ENCODE data around the gene DDX56.

DDX56 gene

DNA sequence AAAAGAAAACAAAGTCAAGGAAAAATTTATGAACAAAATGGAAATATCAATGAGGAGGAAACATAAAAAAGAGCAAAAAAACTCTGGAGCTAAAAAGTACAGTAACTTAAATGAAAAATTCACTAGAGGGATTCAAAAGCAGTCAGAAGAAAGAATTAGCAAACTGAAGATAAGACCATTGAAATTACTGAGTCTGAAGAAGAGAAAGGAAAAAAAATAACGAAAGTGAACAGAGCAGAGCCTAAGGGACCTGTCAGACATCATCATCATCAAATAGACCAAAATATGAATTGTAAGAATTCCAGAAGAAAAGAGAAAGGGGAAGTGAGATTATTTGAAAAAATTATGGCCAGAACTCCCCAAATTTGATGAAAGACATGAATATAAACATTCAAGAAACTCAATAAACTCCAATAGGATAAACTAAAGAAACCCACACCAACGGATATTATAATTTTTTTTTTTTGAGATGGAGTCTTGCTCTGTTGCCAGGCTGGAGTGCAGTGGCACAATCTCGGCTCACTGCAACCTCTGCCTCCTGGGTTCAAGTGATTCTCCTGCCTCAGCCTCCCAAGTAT lies 48.8 kb downstream of the DDX56 start:
- Histone ChIP-seq H3K36me3 (ENCODE audit: control insufficient read depth in 5 of 5, insufficient read depth in 5 of 5, low read length in 5 of 5) (no peaks in the 10 kb centered on the region), H3K9me3 (ENCODE audit: control insufficient read depth in 5 of 5, low read length in 5 of 5) (peaks cover 0 to 15% (median 5%) of the 10 kb centered on the region in 5 donors), H3K27ac (ENCODE audit: low read depth, low read length) (no peak overlapping the region), H3K4me1 (ENCODE audit: control insufficient read depth in 5 of 5, insufficient read depth in 5 of 5, low read length in 5 of 5) (no peaks in the 10 kb centered on the region), H3K4me3 (ENCODE audit: low read depth in 1 of 5, low read length in 5 of 5) (no peak overlapping the region), H3K27me3 (ENCODE audit: control insufficient read depth in 5 of 5, insufficient read depth in 4 of 5, low read length in 5 of 5) (peaks cover 0 to 5% (median 0%) of the 10 kb centered on the region in 5 donors), H3K9ac (ENCODE audit: low read length in 5 of 5) (no peak overlapping the region)

DNA sequence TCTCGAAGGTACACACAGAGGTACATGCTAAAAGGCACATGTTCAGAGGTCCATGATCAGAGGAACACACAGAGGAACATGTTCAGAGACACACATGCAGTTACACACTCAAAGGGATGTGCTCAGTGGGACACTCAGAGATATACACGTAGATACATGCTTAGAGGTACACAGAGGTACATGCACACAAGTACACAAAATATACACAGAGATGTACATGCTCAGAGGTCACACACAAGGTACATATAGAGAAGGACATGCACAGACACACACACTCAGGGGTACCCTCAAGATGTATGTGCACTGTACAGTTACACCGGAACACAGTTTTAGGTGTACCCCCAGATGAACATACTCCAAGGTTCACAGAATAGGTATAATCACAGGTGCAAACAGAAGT lies 51.4 kb downstream of the DDX56 start:
- Histone ChIP-seq H3K4me1 (ENCODE audit: control insufficient read depth in 5 of 5, insufficient read depth in 5 of 5, low read length in 5 of 5) (no peaks in the 10 kb centered on the region), H3K4me3 (ENCODE audit: low read depth in 1 of 5, low read length in 5 of 5) (no peak overlapping the region), H3K27ac (ENCODE audit: low read depth, low read length) (no peak overlapping the region), H3K36me3 (ENCODE audit: control insufficient read depth in 5 of 5, insufficient read depth in 5 of 5, low read length in 5 of 5) (no peaks in the 10 kb centered on the region), H3K9ac (ENCODE audit: low read length in 5 of 5) (no peak overlapping the region), H3K9me3 (ENCODE audit: control insufficient read depth in 5 of 5, low read length in 5 of 5) (peaks cover 0 to 13% (median 5%) of the 10 kb centered on the region in 5 donors), H3K27me3 (ENCODE audit: control insufficient read depth in 5 of 5, insufficient read depth in 4 of 5, low read length in 5 of 5) (peaks cover 0 to 5% (median 0%) of the 10 kb centered on the region in 5 donors)

DNA sequence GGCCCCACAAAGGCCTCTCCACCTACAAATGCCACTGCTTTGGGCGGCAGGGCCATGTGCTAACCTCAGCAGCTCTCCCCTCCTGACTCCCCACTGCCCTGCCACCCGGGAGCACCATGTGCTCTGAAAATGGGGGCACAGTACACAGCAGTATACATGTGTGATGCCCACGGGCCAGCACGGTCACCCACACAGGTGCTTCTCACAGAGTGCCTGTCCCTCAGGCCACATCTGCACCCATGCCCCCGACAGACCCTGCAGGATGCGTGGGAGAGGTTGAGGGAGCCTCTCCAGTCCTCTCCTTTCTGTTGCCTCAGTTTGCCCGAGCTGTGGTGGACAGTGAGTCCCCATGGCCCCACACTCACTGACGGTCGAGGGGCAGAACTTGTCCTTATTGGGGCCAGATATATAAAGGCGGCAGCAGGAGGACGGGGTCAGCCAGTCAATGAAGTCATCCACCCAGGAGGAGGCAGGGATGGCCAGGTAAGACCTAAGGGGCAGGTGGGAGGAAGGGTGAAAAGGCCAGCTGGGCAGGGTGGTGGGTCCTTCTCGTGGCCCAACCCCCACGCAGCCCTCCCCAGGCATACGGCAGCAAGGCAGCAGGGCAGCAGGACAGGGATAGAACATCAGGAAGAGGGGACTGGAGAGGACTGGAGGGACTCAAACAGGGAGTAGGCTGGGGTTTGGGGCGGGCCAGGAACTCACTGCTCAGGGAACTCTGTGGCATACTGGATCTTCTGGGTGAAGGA lies 52.2 kb downstream of the DDX56 start:
- Histone ChIP-seq H3K27me3 (ENCODE audit: control insufficient read depth in 5 of 5, insufficient read depth in 4 of 5, low read length in 5 of 5) (peaks cover 0 to 5% (median 0%) of the 10 kb centered on the region in 5 donors), H3K27ac (ENCODE audit: low read depth, low read length) (no peak overlapping the region), H3K9ac (ENCODE audit: low read length in 5 of 5) (no peak overlapping the region), H3K9me3 (ENCODE audit: control insufficient read depth in 5 of 5, low read length in 5 of 5) (peaks cover 0 to 13% (median 4%) of the 10 kb centered on the region in 5 donors), H3K4me3 (ENCODE audit: low read depth in 1 of 5, low read length in 5 of 5) (no peak overlapping the region), H3K4me1 (ENCODE audit: control insufficient read depth in 5 of 5, insufficient read depth in 5 of 5, low read length in 5 of 5) (no peaks in the 10 kb centered on the region), H3K36me3 (ENCODE audit: control insufficient read depth in 5 of 5, insufficient read depth in 5 of 5, low read length in 5 of 5) (no peaks in the 10 kb centered on the region)

DNA sequence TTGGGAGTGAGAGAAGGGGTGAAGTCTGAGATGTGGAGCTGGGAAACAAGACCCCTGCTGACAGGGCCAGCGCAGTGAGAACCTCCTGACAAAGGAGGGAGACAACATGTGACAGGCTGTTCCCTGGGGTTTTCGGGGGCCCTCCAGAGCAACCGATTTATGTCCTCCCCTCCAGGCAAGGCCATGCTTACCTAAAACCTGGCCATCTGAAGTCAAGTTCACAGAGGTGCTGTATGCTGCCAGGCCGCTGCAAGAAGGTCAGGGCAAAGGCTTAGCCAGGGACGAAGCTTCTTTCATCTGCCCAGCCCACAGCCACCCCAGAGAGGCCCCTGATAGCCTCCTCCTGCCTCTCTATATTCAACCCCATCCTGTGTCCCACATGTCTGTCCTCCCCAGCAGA lies 53.1 kb downstream of the DDX56 start:
- Histone ChIP-seq H3K9me3 (ENCODE audit: control insufficient read depth in 5 of 5, low read length in 5 of 5) (peaks cover 0 to 13% (median 3%) of the 10 kb centered on the region in 5 donors), H3K36me3 (ENCODE audit: control insufficient read depth in 5 of 5, insufficient read depth in 5 of 5, low read length in 5 of 5) (no peaks in the 10 kb centered on the region), H3K27ac (ENCODE audit: low read depth, low read length) (no peak overlapping the region), H3K9ac (ENCODE audit: low read length in 5 of 5) (no peak overlapping the region), H3K4me3 (ENCODE audit: low read depth in 1 of 5, low read length in 5 of 5) (no peak overlapping the region), H3K27me3 (ENCODE audit: control insufficient read depth in 5 of 5, insufficient read depth in 4 of 5, low read length in 5 of 5) (peaks cover 0 to 5% (median 0%) of the 10 kb centered on the region in 5 donors), H3K4me1 (ENCODE audit: control insufficient read depth in 5 of 5, insufficient read depth in 5 of 5, low read length in 5 of 5) (no peaks in the 10 kb centered on the region)

DNA sequence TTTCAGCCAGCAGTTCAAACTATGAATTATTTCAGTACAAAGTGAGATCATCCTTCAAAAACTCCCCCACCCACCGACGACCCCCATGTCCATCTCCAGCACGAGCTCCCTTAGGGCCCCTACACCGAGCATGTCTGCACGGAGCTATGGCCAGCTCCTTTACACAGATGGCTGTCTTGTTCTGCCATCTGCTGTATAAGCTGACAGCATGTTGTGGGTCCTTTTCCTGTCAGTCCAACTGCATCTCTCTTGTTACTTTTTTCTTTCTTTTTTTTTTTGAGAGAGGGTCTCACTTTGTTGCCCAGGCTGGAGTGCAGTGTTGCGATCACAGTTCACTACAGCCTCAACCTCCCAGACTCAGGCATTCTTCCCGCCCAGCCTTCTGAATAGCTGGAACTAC lies 54.2 kb downstream of the DDX56 start:
- Histone ChIP-seq H3K36me3 (ENCODE audit: control insufficient read depth in 5 of 5, insufficient read depth in 5 of 5, low read length in 5 of 5) (no peaks in the 10 kb centered on the region), H3K4me3 (ENCODE audit: low read depth in 1 of 5, low read length in 5 of 5) (no peak overlapping the region), H3K9ac (ENCODE audit: low read length in 5 of 5) (no peak overlapping the region), H3K4me1 (ENCODE audit: control insufficient read depth in 5 of 5, insufficient read depth in 5 of 5, low read length in 5 of 5) (no peaks in the 10 kb centered on the region), H3K27ac (ENCODE audit: low read depth, low read length) (no peak overlapping the region), H3K9me3 (ENCODE audit: control insufficient read depth in 5 of 5, low read length in 5 of 5) (peaks cover 0 to 7% (median 3%) of the 10 kb centered on the region in 5 donors), H3K27me3 (ENCODE audit: control insufficient read depth in 5 of 5, insufficient read depth in 4 of 5, low read length in 5 of 5) (peaks cover 0 to 5% (median 0%) of the 10 kb centered on the region in 5 donors)

DNA sequence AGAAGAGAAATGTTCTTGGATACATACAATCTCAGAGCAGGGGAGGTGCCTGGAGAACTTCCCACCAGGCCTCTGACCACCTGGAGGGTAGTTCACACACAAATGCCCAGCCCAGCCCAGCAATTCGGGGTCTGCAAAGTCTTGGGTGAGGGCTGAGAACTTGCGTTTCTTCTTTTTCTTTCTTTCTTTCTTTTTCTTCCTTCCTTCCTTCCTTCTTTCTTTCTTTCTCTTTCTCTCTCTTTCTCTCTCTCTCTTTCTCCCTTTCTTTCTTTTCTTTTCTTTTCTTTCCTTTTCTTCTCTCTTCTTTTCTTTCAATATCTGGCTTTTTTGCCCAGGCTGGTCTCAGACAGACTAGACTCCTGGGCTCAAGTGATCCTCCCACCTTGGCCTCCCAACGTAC lies 54.9 kb downstream of the DDX56 start:
- Histone ChIP-seq H3K27ac (ENCODE audit: low read depth, low read length) (no peak overlapping the region), H3K4me1 (ENCODE audit: control insufficient read depth in 5 of 5, insufficient read depth in 5 of 5, low read length in 5 of 5) (no peaks in the 10 kb centered on the region), H3K4me3 (ENCODE audit: low read depth in 1 of 5, low read length in 5 of 5) (no peak overlapping the region), H3K36me3 (ENCODE audit: control insufficient read depth in 5 of 5, insufficient read depth in 5 of 5, low read length in 5 of 5) (no peaks in the 10 kb centered on the region), H3K9ac (ENCODE audit: low read length in 5 of 5) (no peak overlapping the region), H3K9me3 (ENCODE audit: control insufficient read depth in 5 of 5, low read length in 5 of 5) (peaks cover 0 to 1% (median 0%) of the 10 kb centered on the region in 5 donors), H3K27me3 (ENCODE audit: control insufficient read depth in 5 of 5, insufficient read depth in 4 of 5, low read length in 5 of 5) (peaks cover 0 to 5% (median 0%) of the 10 kb centered on the region in 5 donors)

DNA sequence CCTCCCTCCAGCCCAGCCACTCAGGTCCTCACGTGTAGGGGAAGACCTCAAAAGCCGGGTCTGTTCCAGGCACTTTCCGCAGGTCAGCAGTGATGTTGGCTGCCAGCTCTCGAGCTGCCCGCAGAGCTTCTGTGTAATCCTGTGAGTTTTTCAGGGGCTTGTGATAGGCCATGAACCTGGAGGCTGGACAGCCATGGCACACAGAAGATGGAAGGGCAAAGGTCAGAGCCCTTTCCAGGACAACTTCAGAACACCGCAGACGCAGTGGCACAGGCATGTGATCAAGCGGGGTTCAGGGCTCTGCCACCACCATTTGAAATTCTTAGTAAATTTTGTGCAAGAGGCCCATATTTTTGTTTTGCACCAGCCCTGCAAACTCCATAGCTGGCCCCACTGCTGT lies 56.5 kb downstream of the DDX56 start:
- Histone ChIP-seq H3K9ac (ENCODE audit: low read length in 5 of 5) (no peak overlapping the region), H3K9me3 (ENCODE audit: control insufficient read depth in 5 of 5, low read length in 5 of 5) (no peaks in the 10 kb centered on the region), H3K27ac (ENCODE audit: low read depth, low read length) (no peak overlapping the region), H3K4me1 (ENCODE audit: control insufficient read depth in 5 of 5, insufficient read depth in 5 of 5, low read length in 5 of 5) (no peaks in the 10 kb centered on the region), H3K36me3 (ENCODE audit: control insufficient read depth in 5 of 5, insufficient read depth in 5 of 5, low read length in 5 of 5) (peaks cover 0 to 6% (median 0%) of the 10 kb centered on the region in 5 donors), H3K4me3 (ENCODE audit: low read depth in 1 of 5, low read length in 5 of 5) (no peak overlapping the region), H3K27me3 (ENCODE audit: control insufficient read depth in 5 of 5, insufficient read depth in 4 of 5, low read length in 5 of 5) (peaks cover 0 to 5% (median 0%) of the 10 kb centered on the region in 5 donors)

Data from subcutaneous abdominal adipose tissue (tissue), 5 donors.